ENCODE results near the gene CCDC177.

Gene CCDC177

GRCh38 chr14:69551511-69551910 lies 23.2 kb downstream of the CCDC177 start:
- no peak overlapping the region for H3K4me3 ChIP-seq (ENCODE audit: low read depth in 1 of 2, low read length in 2 of 2)
- no peaks in the 10 kb centered on the region for H3K27me3 ChIP-seq (ENCODE audit: insufficient read depth, low read length, poor library complexity)
- no peak for DNase-seq
- no peak for ATAC-seq (ENCODE audit: insufficient read depth, low read depth)
- no peak overlapping the region for H3K4me2 ChIP-seq (ENCODE audit: insufficient read depth, low read length)
- no peaks in the 10 kb centered on the region for H4K20me1 ChIP-seq (ENCODE audit: insufficient read depth, low read length)
- no peak overlapping the region for H3K27ac ChIP-seq (ENCODE audit: low read length)
- H3K9ac ChIP-seq (ENCODE audit: low read depth, low read length) = no peak overlapping the region
- no peak overlapping the region for H2AFZ ChIP-seq (ENCODE audit: low read depth, low read length)
- H3K9me3 ChIP-seq (ENCODE audit: insufficient read depth, low read length, severe bottlenecking) = no peaks in the 10 kb centered on the region
- H3K4me1 ChIP-seq (ENCODE audit: insufficient read depth, low read length) = no peaks in the 10 kb centered on the region
- H3K79me2 ChIP-seq (ENCODE audit: insufficient read depth, low read length) = no peaks in the 10 kb centered on the region
- no peaks in the 10 kb centered on the region for H3K36me3 ChIP-seq (ENCODE audit: insufficient read depth, low read length)
- no peak for TF ChIP-seq EZH2 (IDR thresholded peaks at IDR 0.05; ENCODE audit: borderline replicate concordance, low read depth, low read length, severe bottlenecking)
- TF ChIP-seq CTCF (IDR thresholded peaks at IDR 0.05; ENCODE audit: borderline replicate concordance, extremely low read depth, low read length, poor library complexity, severe bottlenecking) = no peak

GRCh38 chr14:69548566-69548965 lies 26.1 kb downstream of the CCDC177 start:
- Histone ChIP-seq H4K20me1 (ENCODE audit: insufficient read depth, low read length) (no peaks in the 10 kb centered on the region), H3K9ac (ENCODE audit: low read depth, low read length) (no peak overlapping the region), H3K9me3 (ENCODE audit: insufficient read depth, low read length, severe bottlenecking) (no peaks in the 10 kb centered on the region), H3K4me3 (ENCODE audit: low read depth in 1 of 2, low read length in 2 of 2) (no peak overlapping the region), H3K4me1 (ENCODE audit: insufficient read depth, low read length) (no peaks in the 10 kb centered on the region), H2AFZ (ENCODE audit: low read depth, low read length) (no peak overlapping the region), H3K4me2 (ENCODE audit: insufficient read depth, low read length) (no peak overlapping the region), H3K36me3 (ENCODE audit: insufficient read depth, low read length) (no peaks in the 10 kb centered on the region), H3K27me3 (ENCODE audit: insufficient read depth, low read length, poor library complexity) (peaks cover 9% of the 10 kb centered on the region), H3K79me2 (ENCODE audit: insufficient read depth, low read length) (no peaks in the 10 kb centered on the region), H3K27ac (ENCODE audit: low read length) (no peak overlapping the region)
- ATAC-seq (ENCODE audit: insufficient read depth, low read depth) (no peak), DNase-seq (no peak)
- no peak for TF ChIP-seq EZH2 (IDR thresholded peaks at IDR 0.05; ENCODE audit: borderline replicate concordance, low read depth, low read length, severe bottlenecking)
- no peak for TF ChIP-seq CTCF (IDR thresholded peaks at IDR 0.05; ENCODE audit: borderline replicate concordance, extremely low read depth, low read length, poor library complexity, severe bottlenecking)

GRCh38 chr14:69547701-69548348 lies 26.8 kb downstream of the CCDC177 start:
- no peak overlapping the region for H3K4me2 ChIP-seq (ENCODE audit: insufficient read depth, low read length)
- H3K79me2 ChIP-seq (ENCODE audit: insufficient read depth, low read length) = no peaks in the 10 kb centered on the region
- H3K4me3 ChIP-seq (ENCODE audit: low read depth in 1 of 2, low read length in 2 of 2) = no peak overlapping the region
- no peaks in the 10 kb centered on the region for H4K20me1 ChIP-seq (ENCODE audit: insufficient read depth, low read length)
- H3K9ac ChIP-seq (ENCODE audit: low read depth, low read length) = no peak overlapping the region
- H2AFZ ChIP-seq (ENCODE audit: low read depth, low read length) = no peak overlapping the region
- no peaks in the 10 kb centered on the region for H3K36me3 ChIP-seq (ENCODE audit: insufficient read depth, low read length)
- H3K27me3 ChIP-seq (ENCODE audit: insufficient read depth, low read length, poor library complexity) = peaks cover 16% of the 10 kb centered on the region
- no peaks in the 10 kb centered on the region for H3K4me1 ChIP-seq (ENCODE audit: insufficient read depth, low read length)
- no peak overlapping the region for H3K27ac ChIP-seq (ENCODE audit: low read length)
- no peak for ATAC-seq (ENCODE audit: insufficient read depth, low read depth)
- TF ChIP-seq EZH2 (IDR thresholded peaks at IDR 0.05; ENCODE audit: borderline replicate concordance, low read depth, low read length, severe bottlenecking) (no peak), CTCF (IDR thresholded peaks at IDR 0.05; ENCODE audit: borderline replicate concordance, extremely low read depth, low read length, poor library complexity, severe bottlenecking) (no peak)
- no peak for DNase-seq
- H3K9me3 ChIP-seq (ENCODE audit: insufficient read depth, low read length, severe bottlenecking) = no peaks in the 10 kb centered on the region
